GM10266 (cell line): ENCODE measurements around the gene EXOSC10.

ENCODE experiments used
- DNase-seq: peaks from one replicate; pipeline ENCODE4 v3.0.0; 2012; ENCODE audit errors: extremely low spot score
- CTCF ChIP-seq: IDR thresholded peaks from 2 replicates; pipeline ENCODE4 v1.5.1; 2012; ENCODE audit warnings: mild to moderate bottlenecking, low read depth; ENCODE audit not compliant: control insufficient read depth, insufficient read depth; ENCODE audit errors: missing control alignments

EXOSC10 gene

GRCh38 chr1:11099310-11100148 is at the start of gene EXOSC10:
EXOSC10 (minus strand) TSS chr1:11099869; CDS start chr1:11099831, 38 bp downstream.
- peak; percentile 96 for DNase-seq
- TF ChIP-seq CTCF: no peak

GRCh38 chr1:11147197-11147770 is 47.6 kb upstream of the EXOSC10 start:
- no peak for DNase-seq
- no peak for TF ChIP-seq CTCF

GRCh38 chr1:11145741-11146140 is 46.1 kb upstream of the EXOSC10 start:
- TF ChIP-seq CTCF: no peak
- DNase-seq: no peak

GRCh38 chr1:11144570-11145256 is 45.0 kb upstream of the EXOSC10 start:
- no peak for TF ChIP-seq CTCF
- no peak for DNase-seq

GRCh38 chr1:11143907-11144306 is 44.2 kb upstream of the EXOSC10 start:
- no peak for TF ChIP-seq CTCF
- no peak for DNase-seq

GRCh38 chr1:11143401-11143800 is 43.7 kb upstream of the EXOSC10 start:
- no peak for TF ChIP-seq CTCF
- DNase-seq: no peak
